Measurements from ENCODE around the gene METTL15.

GRCh38 chr11:28133146-28133545 is 25.0 kb downstream of the METTL15 start:
- TF ChIP-seq CTCF (IDR thresholded peaks at IDR 0.05) = no peak
- no peak for TF ChIP-seq EZH2 (IDR thresholded peaks at IDR 0.05)
- no peak for TF ChIP-seq EZH2phosphoT487 (IDR thresholded peaks at IDR 0.05)

All from neural progenitor cell (in vitro differentiated cells).